Sigmoid colon (tissue), 7 donors: Measurements from ENCODE around the gene TOX2. TPM values are rescaled to one million over a fixed set of nuclear protein-coding genes. Genes with fewer than 3 reads are reported as not detected.

Experiments used
- DNase-seq: peaks from one replicate; pipeline ENCODE4 v3.0.0-alpha.2; 2019
- H3K27ac ChIP-seq, 4 donors: fragments of 200-600 bp; sonication (generic); one replicate each; pipeline ENCODE4 v1.5.1; 2016 to 2019; ENCODE audit warnings: mild to moderate bottlenecking in 1 of 4
- H3K27me3 ChIP-seq, 3 donors: fragments of 200-600 bp; sonication (generic); one replicate each; pipeline ENCODE4 v1.5.1; 2019; ENCODE audit warnings: mild to moderate bottlenecking in 1 of 3
- H3K36me3 ChIP-seq, 4 donors: fragments of 200-600 bp; sonication (generic); one replicate each; pipeline ENCODE4 v1.5.1; 2016 to 2019
- H3K4me1 ChIP-seq, 4 donors: fragments of 200-600 bp; sonication (generic); one replicate each; pipeline ENCODE4 v1.5.1; 2017 to 2019
- H3K4me3 ChIP-seq, 4 donors: fragments of 200-600 bp; sonication (generic); one replicate each; pipeline ENCODE4 v1.5.1; 2017 to 2019; ENCODE audit warnings: mild to moderate bottlenecking in 2 of 4, moderate library complexity in 1 of 4
- H3K9me3 ChIP-seq, 4 donors: fragments of 200-600 bp in 3 of 4; sonication (generic) in 3 of 4; one replicate each; pipeline versions ENCODE4 v1.5.1 to v1.6.1; 2013 to 2019
- EP300 ChIP-seq, 4 donors: sonication (generic); formaldehyde crosslinking; IDR thresholded peaks; one replicate each; pipeline ENCODE4 v1.6.1; 2017; ENCODE audit warnings: antibody characterized with exemption in 4 of 4
- POLR2A ChIP-seq, 2 donors: fragments of 450-650 bp; IDR thresholded peaks; one replicate each; pipeline ENCODE4 v1.6.1; 2016; ENCODE audit warnings: antibody characterized with exemption in 2 of 2, mild to moderate bottlenecking in 2 of 2, moderate library complexity in 2 of 2
- POLR2AphosphoS5 ChIP-seq, 4 donors: sonication (generic); formaldehyde crosslinking; IDR thresholded peaks; one replicate each; pipeline ENCODE4 v1.6.1; 2017; ENCODE audit warnings: antibody characterized with exemption in 4 of 4
- WGBS, 2 donors: extraction: QIAGEN DNeasy Blood & Tissue Kit; methylation state at CpG; one replicate each; pipeline ENCODE4 v1.1.7; 2013; 5-methylcytosine and 5-hydroxymethylcytosine counted together
- intact Hi-C: fragments of 100-400 bp; cut with DNase I; formaldehyde crosslinking; loops from one replicate; pipeline ENCODE4 v1.15.1; 2023
- polyA plus RNA-seq, 3 donors: library from polyadenylated mRNA; stranded (reverse); fragments of 200-250 nt; gene quantifications; one replicate each; pipeline ENCODE4 v1.2.3, GENCODE V29; 2013
- total RNA-seq, 4 donors: library from RNA; depleted of rRNA; stranded (reverse); fragments of >200 nt; gene quantifications; one replicate each; pipeline ENCODE4 v1.1.0, GENCODE V29; 2016
- TF ChIP-seq, protein P1 (sequence below), 4 experiments: fragments of 450-650 bp in 3 of 4; fragments of 200-600 bp in 1 of 4; IDR thresholded peaks; one replicate each; pipeline ENCODE4 v1.5.1; 2016 to 2019; ENCODE audit warnings: antibody characterized with exemption in 4 of 4, mild to moderate bottlenecking in 3 of 4, moderate library complexity in 2 of 4
- donor health status: healthy with polysubstance abuse.
- donor health status: Bipolar disorder and iron deficiency.
- donor health status: healthy.

Gene TOX2
- total and polyA plus RNA-seq, 7 donors, result 0.27 to 8.1 (median 1.7) TPM

DNA sequence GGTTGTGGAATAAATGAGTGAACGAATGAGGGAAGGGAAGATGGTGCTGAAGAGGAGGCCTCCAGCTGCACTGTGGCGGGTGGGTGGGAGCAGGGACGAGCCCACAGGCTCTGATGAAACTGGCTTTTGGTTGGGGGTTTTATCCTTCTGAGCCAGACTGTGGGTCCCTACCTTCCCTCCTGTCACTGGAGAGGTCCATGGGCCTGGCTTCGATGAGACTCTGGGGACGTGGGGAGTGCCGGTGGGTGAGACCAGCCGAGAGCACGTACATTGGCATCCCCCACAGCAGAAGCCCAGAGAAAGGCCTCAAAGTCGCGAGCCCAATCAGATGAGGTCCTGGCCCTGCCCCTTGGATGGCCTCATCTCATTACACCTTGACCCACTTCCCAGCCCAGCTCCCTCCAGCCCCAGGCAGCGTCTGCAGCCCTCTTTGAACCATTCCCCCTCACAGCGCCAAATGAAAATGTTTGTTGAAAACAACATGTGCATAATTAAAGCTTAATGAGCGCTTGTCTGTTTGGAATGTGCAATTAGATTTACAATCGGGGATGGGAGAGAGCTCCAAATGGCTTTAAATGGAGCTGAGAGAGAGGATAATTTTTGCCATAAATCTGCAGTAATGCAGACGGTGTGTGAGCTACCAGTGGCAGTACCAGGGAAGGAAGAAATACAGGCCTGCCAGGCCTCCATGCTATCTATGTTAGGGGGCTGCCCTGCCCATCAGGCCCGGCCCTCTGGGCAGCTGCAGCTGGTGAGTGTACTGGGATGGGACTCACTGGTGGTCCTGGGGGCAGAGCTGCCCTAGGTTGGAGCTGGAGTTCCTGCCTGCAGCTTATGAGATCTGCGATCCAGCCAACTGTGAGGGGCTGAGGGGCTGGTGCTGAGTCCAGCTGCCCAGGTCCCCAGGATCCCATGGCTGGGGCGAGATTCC lies 47.2 kb downstream of the TOX2 start:
- H3K27me3 ChIP-seq, result peaks cover 0 to 8% (median 0%) of the 10 kb centered on the region in 3 donors
- H3K9me3 ChIP-seq, result no peaks in the 10 kb centered on the region
- TF ChIP-seq, protein P1, sequence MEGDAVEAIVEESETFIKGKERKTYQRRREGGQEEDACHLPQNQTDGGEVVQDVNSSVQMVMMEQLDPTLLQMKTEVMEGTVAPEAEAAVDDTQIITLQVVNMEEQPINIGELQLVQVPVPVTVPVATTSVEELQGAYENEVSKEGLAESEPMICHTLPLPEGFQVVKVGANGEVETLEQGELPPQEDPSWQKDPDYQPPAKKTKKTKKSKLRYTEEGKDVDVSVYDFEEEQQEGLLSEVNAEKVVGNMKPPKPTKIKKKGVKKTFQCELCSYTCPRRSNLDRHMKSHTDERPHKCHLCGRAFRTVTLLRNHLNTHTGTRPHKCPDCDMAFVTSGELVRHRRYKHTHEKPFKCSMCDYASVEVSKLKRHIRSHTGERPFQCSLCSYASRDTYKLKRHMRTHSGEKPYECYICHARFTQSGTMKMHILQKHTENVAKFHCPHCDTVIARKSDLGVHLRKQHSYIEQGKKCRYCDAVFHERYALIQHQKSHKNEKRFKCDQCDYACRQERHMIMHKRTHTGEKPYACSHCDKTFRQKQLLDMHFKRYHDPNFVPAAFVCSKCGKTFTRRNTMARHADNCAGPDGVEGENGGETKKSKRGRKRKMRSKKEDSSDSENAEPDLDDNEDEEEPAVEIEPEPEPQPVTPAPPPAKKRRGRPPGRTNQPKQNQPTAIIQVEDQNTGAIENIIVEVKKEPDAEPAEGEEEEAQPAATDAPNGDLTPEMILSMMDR (IDR thresholded peaks at IDR 0.05), result no peak
- TF ChIP-seq EP300 (IDR thresholded peaks at IDR 0.05) (no peak), POLR2AphosphoS5 (IDR thresholded peaks at IDR 0.05) (no peak), POLR2A (IDR thresholded peaks at IDR 0.05) (no peak)
- WGBS, 2 donors, result 90 to 94% methylated on average over 18 of the region's 18 CpGs
- no peak overlapping the region for H3K27ac ChIP-seq
- no peak overlapping the region for H3K4me3 ChIP-seq
- H3K36me3 ChIP-seq, result no peaks in the 10 kb centered on the region
- intact Hi-C loops, result no loop called here
- H3K4me1 ChIP-seq, result peaks cover 0 to 6% (median 3%) of the 10 kb centered on the region in 4 donors
- no peak for DNase-seq

DNA sequence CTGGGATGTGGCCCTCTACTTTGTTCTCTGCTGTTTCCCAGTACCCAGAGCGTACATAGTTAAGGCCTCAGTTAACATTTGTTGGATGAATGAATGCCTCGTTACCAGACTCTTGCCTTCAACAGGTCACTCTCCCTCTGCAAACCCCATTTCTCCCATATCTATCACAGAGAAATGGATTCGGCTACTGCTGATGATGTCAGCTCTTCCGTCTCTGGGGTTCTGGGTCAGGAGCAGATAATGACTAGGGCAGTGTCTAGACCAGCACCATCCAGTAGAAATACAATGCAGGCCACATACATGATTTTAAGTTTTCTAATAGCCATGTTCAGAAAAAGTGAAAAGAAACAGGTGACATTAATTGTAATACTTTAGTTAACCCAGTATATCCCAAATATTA lies 47.9 kb downstream of the TOX2 start:
- peaks cover 0 to 8% (median 0%) of the 10 kb centered on the region in 3 donors for H3K27me3 ChIP-seq
- H3K36me3 ChIP-seq, result no peaks in the 10 kb centered on the region
- TF ChIP-seq POLR2AphosphoS5 (IDR thresholded peaks at IDR 0.05), result no peak
- TF ChIP-seq, protein P1 (IDR thresholded peaks at IDR 0.05), result no peak
- TF ChIP-seq EP300 (IDR thresholded peaks at IDR 0.05), result no peak
- TF ChIP-seq POLR2A (IDR thresholded peaks at IDR 0.05), result no peak
- H3K4me3 ChIP-seq, result no peak overlapping the region
- H3K27ac ChIP-seq, result no peak overlapping the region
- intact Hi-C loops, result no loop called here
- DNase-seq, result no peak
- H3K4me1 ChIP-seq, result peaks cover 0 to 6% (median 3%) of the 10 kb centered on the region in 4 donors
- no peaks in the 10 kb centered on the region for H3K9me3 ChIP-seq
- WGBS, 2 donors, result 96% methylated on average over 4 of the region's 4 CpGs

DNA sequence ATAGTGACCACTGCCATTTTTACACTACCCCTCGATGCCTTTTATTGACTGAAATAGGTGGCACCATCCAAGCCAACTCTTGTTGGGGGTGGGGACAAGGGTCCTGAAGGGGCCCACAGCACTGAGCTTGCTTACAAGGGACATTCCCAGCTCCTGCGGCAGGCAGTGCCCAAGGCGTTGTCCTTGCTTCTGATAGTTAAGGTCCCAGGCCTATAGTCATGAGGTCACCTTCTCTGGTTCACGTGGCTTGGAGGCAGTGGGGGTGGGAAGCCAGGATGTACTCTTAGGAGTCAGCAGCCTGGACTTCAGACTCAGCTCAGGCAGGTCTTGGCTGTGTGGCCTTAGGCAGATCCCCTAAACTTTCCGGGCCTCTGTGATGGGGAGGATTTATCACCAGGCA lies 48.6 kb downstream of the TOX2 start:
- H3K9me3 ChIP-seq, result no peaks in the 10 kb centered on the region
- 82 to 88% methylated on average over 5 of the region's 5 CpGs for WGBS, 2 donors
- no peak overlapping the region for H3K4me3 ChIP-seq
- no peak for DNase-seq
- H3K27ac ChIP-seq, result no peak overlapping the region
- TF ChIP-seq EP300 (IDR thresholded peaks at IDR 0.05) (no peak), POLR2AphosphoS5 (IDR thresholded peaks at IDR 0.05) (no peak), POLR2A (IDR thresholded peaks at IDR 0.05) (no peak)
- TF ChIP-seq, protein P1 (IDR thresholded peaks at IDR 0.05), result no peak
- no peaks in the 10 kb centered on the region for H3K36me3 ChIP-seq
- H3K4me1 ChIP-seq, result peaks cover 0 to 6% (median 3%) of the 10 kb centered on the region in 4 donors
- intact Hi-C loops, result no loop called here
- peaks cover 0 to 8% (median 0%) of the 10 kb centered on the region in 3 donors for H3K27me3 ChIP-seq

DNA sequence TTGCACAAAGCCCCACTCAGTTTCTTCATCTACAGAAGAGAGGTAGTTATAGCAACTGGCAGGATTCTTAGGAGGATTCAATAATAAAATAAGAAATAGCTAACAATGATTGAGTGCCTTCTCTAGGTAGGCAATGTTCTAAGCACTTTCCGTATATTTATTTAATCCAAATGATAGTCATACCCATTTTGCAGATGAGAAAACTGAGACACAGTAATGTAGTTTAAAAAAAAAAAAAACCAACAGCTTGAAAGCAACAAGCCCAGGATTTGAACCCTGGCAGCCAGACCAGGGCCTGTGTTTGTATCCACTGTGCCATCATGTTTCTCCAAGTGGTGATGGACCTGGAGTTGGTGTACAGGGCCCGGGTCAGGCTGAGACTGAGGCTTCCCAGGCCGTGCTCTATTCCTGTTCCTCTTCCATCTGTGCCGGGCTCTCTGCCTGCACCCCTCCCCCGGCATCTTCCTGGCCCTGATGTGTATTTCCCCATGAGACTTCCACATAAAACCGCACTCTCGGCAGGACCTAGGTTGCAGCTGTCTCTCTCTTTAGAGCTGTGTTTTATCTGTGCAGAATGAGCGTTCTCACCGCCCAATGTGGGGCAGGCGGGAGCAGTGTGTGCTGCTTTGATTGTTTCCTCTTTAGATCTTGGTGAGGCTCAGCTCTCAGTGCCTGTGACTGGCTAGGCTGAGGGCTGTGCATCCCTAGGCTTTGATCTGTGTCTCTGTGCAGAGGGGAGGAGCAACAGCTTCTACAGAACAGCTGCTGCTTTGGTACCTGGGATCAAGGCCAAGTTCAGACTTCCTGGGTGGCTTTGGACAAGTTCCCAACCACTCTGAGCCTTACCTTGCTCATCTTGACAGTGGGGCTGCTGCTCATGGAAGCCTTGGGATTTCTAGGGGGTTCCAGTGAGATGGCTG lies 49.5 kb downstream of the TOX2 start:
- 32 to 64% methylated on average over 10 of the region's 10 CpGs for WGBS, 2 donors
- Histone ChIP-seq H3K4me3 (no peak overlapping the region), H3K36me3 (no peaks in the 10 kb centered on the region), H3K9me3 (no peaks in the 10 kb centered on the region), H3K27ac (no peak overlapping the region), H3K27me3 (peaks cover 0 to 8% (median 0%) of the 10 kb centered on the region in 3 donors), H3K4me1 (peaks cover 0 to 5% (median 0%) of the 10 kb centered on the region in 4 donors)
- TF ChIP-seq, protein P1 (IDR thresholded peaks at IDR 0.05), result no peak
- intact Hi-C loops, result no loop called here
- peak; percentile 76 for DNase-seq
